PFSK-1 (cell line): ENCODE data around the gene OR2T34.
"Not testable (repeated sequence)": the region's sequence is repeated elsewhere in the genome, so short reads cannot be mapped to it uniquely, and the experiment has no call there.

Experiments
- FOXP2 ChIP-seq: optimal IDR thresholded peaks from 2 replicates; pipeline ENCODE3; 2011; ENCODE audit warnings: borderline replicate concordance, control low read depth, inconsistent platforms; ENCODE audit not compliant: insufficient read depth; ENCODE audit errors: extremely low read length, extremely low read depth
- POLR2AphosphoS5 ChIP-seq: IDR thresholded peaks from 2 replicates; pipeline ENCODE4 v1.6.1; 2012; ENCODE audit warnings: low read depth, mild to moderate bottlenecking, control low read depth, low read length, moderate library complexity
- SIN3A ChIP-seq: IDR thresholded peaks from 2 replicates; pipeline ENCODE4 v1.6.1; 2012; ENCODE audit warnings: mild to moderate bottlenecking, low read length, moderate library complexity, borderline replicate concordance; ENCODE audit not compliant: insufficient read depth
- TAF1 ChIP-seq: IDR thresholded peaks from 2 replicates; pipeline ENCODE4 v1.6.1; 2012; ENCODE audit warnings: low read length, control low read depth, borderline replicate concordance; ENCODE audit not compliant: insufficient read depth
- TF ChIP-seq, protein P1 (sequence below), 2 experiments: IDR thresholded peaks; 2 replicates each; pipeline versions ENCODE4 v1.6.1 to v1.8.0; 2011 to 2012; ENCODE audit warnings: low read depth in 2 of 2, low read length in 2 of 2, control low read depth in 1 of 2, inconsistent platforms in 1 of 2, mild to moderate bottlenecking in 1 of 2, moderate library complexity in 1 of 2; ENCODE audit not compliant: insufficient read depth in 1 of 2

The OR2T34 gene

DNA sequence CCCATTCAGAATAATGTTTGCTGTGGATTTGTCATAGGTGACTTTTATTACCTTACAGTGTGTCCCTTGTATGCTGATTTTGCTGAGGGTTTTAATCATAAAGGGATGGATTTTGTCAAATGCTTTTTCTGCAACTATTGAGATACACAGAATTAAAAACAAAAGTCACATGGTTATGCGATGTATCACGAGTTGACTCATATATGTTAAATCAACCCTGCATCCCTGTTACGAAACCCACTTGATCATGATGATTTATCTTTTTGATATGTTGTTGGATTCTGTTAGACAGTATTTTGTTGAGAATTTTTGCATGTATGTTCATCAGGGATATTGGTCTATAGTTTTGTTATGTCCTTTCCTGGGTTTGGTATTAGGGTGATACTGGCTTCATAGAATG, 10.7 kb upstream of the OR2T34 start:
- TF ChIP-seq SIN3A (no peak), POLR2AphosphoS5 (no peak), FOXP2 (no peak), TAF1 (no peak)
- TF ChIP-seq, protein P1, sequence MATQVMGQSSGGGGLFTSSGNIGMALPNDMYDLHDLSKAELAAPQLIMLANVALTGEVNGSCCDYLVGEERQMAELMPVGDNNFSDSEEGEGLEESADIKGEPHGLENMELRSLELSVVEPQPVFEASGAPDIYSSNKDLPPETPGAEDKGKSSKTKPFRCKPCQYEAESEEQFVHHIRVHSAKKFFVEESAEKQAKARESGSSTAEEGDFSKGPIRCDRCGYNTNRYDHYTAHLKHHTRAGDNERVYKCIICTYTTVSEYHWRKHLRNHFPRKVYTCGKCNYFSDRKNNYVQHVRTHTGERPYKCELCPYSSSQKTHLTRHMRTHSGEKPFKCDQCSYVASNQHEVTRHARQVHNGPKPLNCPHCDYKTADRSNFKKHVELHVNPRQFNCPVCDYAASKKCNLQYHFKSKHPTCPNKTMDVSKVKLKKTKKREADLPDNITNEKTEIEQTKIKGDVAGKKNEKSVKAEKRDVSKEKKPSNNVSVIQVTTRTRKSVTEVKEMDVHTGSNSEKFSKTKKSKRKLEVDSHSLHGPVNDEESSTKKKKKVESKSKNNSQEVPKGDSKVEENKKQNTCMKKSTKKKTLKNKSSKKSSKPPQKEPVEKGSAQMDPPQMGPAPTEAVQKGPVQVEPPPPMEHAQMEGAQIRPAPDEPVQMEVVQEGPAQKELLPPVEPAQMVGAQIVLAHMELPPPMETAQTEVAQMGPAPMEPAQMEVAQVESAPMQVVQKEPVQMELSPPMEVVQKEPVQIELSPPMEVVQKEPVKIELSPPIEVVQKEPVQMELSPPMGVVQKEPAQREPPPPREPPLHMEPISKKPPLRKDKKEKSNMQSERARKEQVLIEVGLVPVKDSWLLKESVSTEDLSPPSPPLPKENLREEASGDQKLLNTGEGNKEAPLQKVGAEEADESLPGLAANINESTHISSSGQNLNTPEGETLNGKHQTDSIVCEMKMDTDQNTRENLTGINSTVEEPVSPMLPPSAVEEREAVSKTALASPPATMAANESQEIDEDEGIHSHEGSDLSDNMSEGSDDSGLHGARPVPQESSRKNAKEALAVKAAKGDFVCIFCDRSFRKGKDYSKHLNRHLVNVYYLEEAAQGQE (IDR thresholded peaks at IDR 0.05; ENCODE audit: insufficient read depth in 1 of 2, low read depth in 2 of 2, low read length in 2 of 2) = no peak

- no peak for TF ChIP-seq SIN3A
- no peak for TF ChIP-seq FOXP2
- no peak for TF ChIP-seq TAF1
- TF ChIP-seq, protein P1 (IDR thresholded peaks at IDR 0.05; ENCODE audit: insufficient read depth in 1 of 2, low read depth in 2 of 2, low read length in 2 of 2) = no peak
- no peak for TF ChIP-seq POLR2AphosphoS5
These were observed 1.9 kb upstream of the OR2T34 start for GRCh38 chr1:248576260-248576980.

- TF ChIP-seq SIN3A, POLR2AphosphoS5, FOXP2: not testable (repeated sequence)
These were observed 11.9 kb downstream of the OR2T34 start, which contains the start of gene OR2T29 for GRCh38 chr1:248562672-248563071. TSS of gene OR2T29 (minus strand) at chr1:248562772. CDS start at chr1:248559491, 3,281 bp downstream.
